Thoracic aorta (tissue), 2 donors: Measurements from ENCODE around the gene IQSEC1. TPM values are rescaled to one million over a fixed set of nuclear protein-coding genes. Genes with fewer than 3 reads are reported as not detected.

Experiments
- ATAC-seq: fragments of 150-250 bp; one replicate; pipeline ENCODE4 v1.8.0; 2017; ENCODE audit warnings: low read depth; ENCODE audit not compliant: insufficient number of reproducible peaks, low FRiP score
- DNase-seq: peaks from one replicate; pipeline ENCODE4 v3.0.0-alpha.2; 2020; ENCODE audit warnings: low spot score
- H3K27ac ChIP-seq, 2 donors: fragments of 200-600 bp; sonication (generic); 1 replicate in 1 of 2; 2 replicates in 1 of 2; pipeline ENCODE4 v1.5.1; 2016; ENCODE audit warnings: mild to moderate bottlenecking in 2 of 2, moderate library complexity in 2 of 2
- H3K27me3 ChIP-seq: fragments of 200-600 bp; sonication (generic); replicated peaks from 2 replicates; pipeline ENCODE4 v1.6.0; 2016; ENCODE audit warnings: mild to moderate bottlenecking; ENCODE audit not compliant: insufficient read depth
- H3K36me3 ChIP-seq: fragments of 200-600 bp; sonication (generic); one replicate; pipeline ENCODE4 v1.5.1; 2016
- H3K4me1 ChIP-seq, 2 donors: fragments of 200-600 bp; sonication (generic); 1 replicate in 1 of 2; 2 replicates in 1 of 2; pipeline versions ENCODE4 v1.5.1 to v1.6.0; 2016; ENCODE audit warnings: low read depth in 2 of 2, mild to moderate bottlenecking in 1 of 2; ENCODE audit not compliant: control insufficient read depth in 1 of 2
- H3K4me3 ChIP-seq: fragments of 200-600 bp; sonication (generic); 2 replicates; pipeline ENCODE4 v1.5.1; 2016; ENCODE audit warnings: mild to moderate bottlenecking
- H3K9me3 ChIP-seq: fragments of 200-600 bp; sonication (generic); 2 replicates; pipeline ENCODE4 v1.5.1; 2016
- total RNA-seq, 2 donors: library from RNA; depleted of rRNA; stranded (reverse); fragments of >200 nt; gene quantifications; one replicate each; pipeline versions ENCODE4 v1.1.0 to v1.2.3, GENCODE V29; 2016
- TF ChIP-seq, protein P1 (sequence below): fragments of 200-600 bp; sonication (generic); IDR thresholded peaks from one replicate; pipeline ENCODE4 v1.5.1; 2019; ENCODE audit warnings: antibody characterized with exemption

Gene IQSEC1
- total RNA-seq, 2 donors from 2014 or later = 93.6 to 121 TPM

GRCh38 chr3:12886106-12886679 is 187.0 kb downstream of the IQSEC1 start:
- DNase-seq (no peak), ATAC-seq (no peak)
- Histone ChIP-seq H3K27ac (no peak overlapping the region), H3K36me3 (no peaks in the 10 kb centered on the region), H3K27me3 (no peaks in the 10 kb centered on the region), H3K4me1 (peaks cover 3 to 32% of the 10 kb centered on the region in 2 donors), H3K4me3 (no peak overlapping the region), H3K9me3 (no peaks in the 10 kb centered on the region)
- TF ChIP-seq, protein P1, sequence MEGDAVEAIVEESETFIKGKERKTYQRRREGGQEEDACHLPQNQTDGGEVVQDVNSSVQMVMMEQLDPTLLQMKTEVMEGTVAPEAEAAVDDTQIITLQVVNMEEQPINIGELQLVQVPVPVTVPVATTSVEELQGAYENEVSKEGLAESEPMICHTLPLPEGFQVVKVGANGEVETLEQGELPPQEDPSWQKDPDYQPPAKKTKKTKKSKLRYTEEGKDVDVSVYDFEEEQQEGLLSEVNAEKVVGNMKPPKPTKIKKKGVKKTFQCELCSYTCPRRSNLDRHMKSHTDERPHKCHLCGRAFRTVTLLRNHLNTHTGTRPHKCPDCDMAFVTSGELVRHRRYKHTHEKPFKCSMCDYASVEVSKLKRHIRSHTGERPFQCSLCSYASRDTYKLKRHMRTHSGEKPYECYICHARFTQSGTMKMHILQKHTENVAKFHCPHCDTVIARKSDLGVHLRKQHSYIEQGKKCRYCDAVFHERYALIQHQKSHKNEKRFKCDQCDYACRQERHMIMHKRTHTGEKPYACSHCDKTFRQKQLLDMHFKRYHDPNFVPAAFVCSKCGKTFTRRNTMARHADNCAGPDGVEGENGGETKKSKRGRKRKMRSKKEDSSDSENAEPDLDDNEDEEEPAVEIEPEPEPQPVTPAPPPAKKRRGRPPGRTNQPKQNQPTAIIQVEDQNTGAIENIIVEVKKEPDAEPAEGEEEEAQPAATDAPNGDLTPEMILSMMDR = no peak

DNA sequence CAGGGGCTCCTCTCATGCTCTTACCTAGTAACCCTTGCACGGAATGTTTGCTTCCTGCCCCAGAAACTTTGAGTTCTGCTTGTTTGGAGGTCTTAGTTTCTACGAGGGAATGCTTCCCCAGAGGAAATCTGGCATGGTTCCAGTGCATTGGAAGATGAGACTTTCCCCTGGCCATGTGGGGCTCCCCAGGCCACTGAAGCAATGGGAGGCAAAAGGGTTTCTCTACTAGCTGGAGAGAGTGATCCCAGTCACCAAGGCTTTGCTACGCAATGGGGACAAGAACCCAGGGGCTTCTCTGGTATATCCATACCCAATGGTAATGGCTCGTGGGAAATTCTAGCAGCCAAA is 187.7 kb downstream of the IQSEC1 start:
- no peaks in the 10 kb centered on the region for H3K36me3 ChIP-seq
- no peaks in the 10 kb centered on the region for H3K27me3 ChIP-seq
- ATAC-seq = no peak
- TF ChIP-seq, protein P1 = no peak
- no peak overlapping the region for H3K4me3 ChIP-seq
- peaks cover 3 to 25% of the 10 kb centered on the region in 2 donors for H3K4me1 ChIP-seq
- DNase-seq = no peak
- H3K9me3 ChIP-seq = no peaks in the 10 kb centered on the region
- H3K27ac ChIP-seq = no peak overlapping the region

GRCh38 chr3:12884790-12885582 is 188.2 kb downstream of the IQSEC1 start:
- TF ChIP-seq, protein P1 = no peak
- H3K9me3 ChIP-seq = no peaks in the 10 kb centered on the region
- DNase-seq = no peak
- H3K4me3 ChIP-seq = peak overlapping the region; percentile 38
- H3K27me3 ChIP-seq = no peaks in the 10 kb centered on the region
- H3K27ac ChIP-seq = peak overlapping the region; percentile 77 to 80
- ATAC-seq = no peak
- H3K36me3 ChIP-seq = no peaks in the 10 kb centered on the region
- peaks cover 3 to 25% of the 10 kb centered on the region in 2 donors for H3K4me1 ChIP-seq

- TF ChIP-seq, protein P1 = no peak
- peak overlapping the region; percentile 77 to 80 for H3K27ac ChIP-seq
- peak; percentile 80 for ATAC-seq
- H3K4me3 ChIP-seq = peak overlapping the region; percentile 47
- no peaks in the 10 kb centered on the region for H3K36me3 ChIP-seq
- H3K9me3 ChIP-seq = no peaks in the 10 kb centered on the region
- no peaks in the 10 kb centered on the region for H3K27me3 ChIP-seq
- peaks cover 3 to 25% of the 10 kb centered on the region in 2 donors for H3K4me1 ChIP-seq
- no peak for DNase-seq
These were observed 189.0 kb downstream of the IQSEC1 start for GRCh38 chr3:12884186-12884680.
